ENCODE data around the gene TSHZ3. TPM values are rescaled to one million over a fixed set of nuclear protein-coding genes. Genes with fewer than 3 reads are reported as not detected.

Gene TSHZ3
- polyA plus RNA-seq, 5 donors = 31.2 to 43.1 (median 35.2) TPM

- no peak for DNase-seq
Observed at GRCh38 chr19:31354799-31355664, 5.8 kb upstream of the TSHZ3 start.

GRCh38 chr19:31354316-31354715 lies 5.1 kb upstream of the TSHZ3 start:
- no peak for DNase-seq

- DNase-seq = no peak
Observed at GRCh38 chr19:31353833-31354232, 4.6 kb upstream of the TSHZ3 start.

GRCh38 chr19:31352782-31353651 lies 3.8 kb upstream of the TSHZ3 start:
- no peak for DNase-seq

- no peak for DNase-seq
Observed at GRCh38 chr19:31352296-31352781, 3.1 kb upstream of the TSHZ3 start.

GRCh38 chr19:31351855-31352195 lies 2.6 kb upstream of the TSHZ3 start:
- DNase-seq = peak in 1 of 2 donors; percentile 44

GRCh38 chr19:31351056-31351854 lies 2.0 kb upstream of the TSHZ3 start:
- peak; percentile 31 to 37 for DNase-seq

- DNase-seq = peak; percentile 40 to 49
Observed at GRCh38 chr19:31350693-31351055, 1.4 kb upstream of the TSHZ3 start.

- DNase-seq = peak; percentile 58 to 73
Observed at GRCh38 chr19:31350033-31350692, 927 bp upstream of the TSHZ3 start.

- peak; percentile 32 to 37 for DNase-seq
Observed at GRCh38 chr19:31348481-31349159, 616 bp downstream of the TSHZ3 start.

- DNase-seq = peak; percentile 38 to 48
Observed at GRCh38 chr19:31347828-31348392, 1.3 kb downstream of the TSHZ3 start.

GRCh38 chr19:31347354-31347753 lies 1.9 kb downstream of the TSHZ3 start:
- DNase-seq = no peak

GRCh38 chr19:31346184-31347059 lies 2.8 kb downstream of the TSHZ3 start:
- no peak for DNase-seq

GRCh38 chr19:31344403-31344802 lies 4.8 kb downstream of the TSHZ3 start:
- no peak for DNase-seq

- DNase-seq = no peak
Observed at GRCh38 chr19:31342926-31343325, 6.3 kb downstream of the TSHZ3 start.

- DNase-seq = peak; percentile 55 to 66
Observed at GRCh38 chr19:31340042-31341025, 8.9 kb downstream of the TSHZ3 start.

GRCh38 chr19:31339411-31339810 lies 9.8 kb downstream of the TSHZ3 start:
- DNase-seq = no peak

Measured in right lung (tissue), 5 donors.